Spleen (tissue), 7 donors: ENCODE measurements around the gene ASB6.

Experiments used
- POLR2A ChIP-seq, 3 donors: fragments of 450-650 bp; IDR thresholded peaks; one replicate each; pipeline ENCODE4 v1.5.1; 2017; ENCODE audit warnings: antibody characterized with exemption in 3 of 3, mild to moderate bottlenecking in 1 of 3
- POLR2AphosphoS5 ChIP-seq, 3 donors: sonication (generic); formaldehyde crosslinking; IDR thresholded peaks; one replicate each; pipeline ENCODE4 v1.5.1; 2017; ENCODE audit warnings: antibody characterized with exemption in 3 of 3
- TF ChIP-seq, protein P1 (sequence below), 11 experiments: fragments of 200-600 bp in 7 of 11; fragments of 450-650 bp in 4 of 11; sonication (generic) in 4 of 11; IDR thresholded peaks in 8 of 11; conservative IDR thresholded peaks in 3 of 11; 1 replicate in 7 of 11; 2 replicates in 4 of 11; pipeline versions ENCODE4 v1.4.0 to v1.8.0; 2016 to 2021; ENCODE audit warnings: antibody characterized with exemption in 11 of 11, inconsistent platforms in 4 of 11, mild to moderate bottlenecking in 1 of 11
- donor health status: DM: no; HTN: no; CAD: no; lungs with moderate emphysema.
- donor health status: DM: no; HTN: no; CAD: no.
- donor health status: DM: no; HTN: no; CAD: no.

DNA sequence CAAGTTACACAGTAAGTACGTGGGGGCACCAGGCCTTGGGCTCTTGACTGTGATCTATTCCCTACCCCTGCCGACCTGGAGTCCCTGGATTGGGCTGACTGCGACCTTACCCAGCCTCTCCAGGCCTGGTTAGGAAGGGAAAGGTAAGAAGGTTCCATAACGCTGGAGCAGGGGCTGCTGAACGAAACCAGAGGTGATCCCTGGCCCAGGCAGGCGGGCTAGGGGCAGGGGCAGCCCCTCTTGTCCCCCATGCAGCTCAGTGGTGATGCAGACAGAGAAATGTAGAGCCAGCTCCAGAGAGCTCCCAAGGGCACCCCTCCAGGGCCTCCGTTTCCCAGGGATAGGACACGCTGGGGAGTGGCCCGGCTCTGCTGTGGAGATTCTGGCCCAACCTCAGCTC lies 37.6 kb upstream of the ASB6 start:
- TF ChIP-seq POLR2A (IDR thresholded peaks at IDR 0.05) (no peak), POLR2AphosphoS5 (IDR thresholded peaks at IDR 0.05) (no peak)
- TF ChIP-seq, protein P1, sequence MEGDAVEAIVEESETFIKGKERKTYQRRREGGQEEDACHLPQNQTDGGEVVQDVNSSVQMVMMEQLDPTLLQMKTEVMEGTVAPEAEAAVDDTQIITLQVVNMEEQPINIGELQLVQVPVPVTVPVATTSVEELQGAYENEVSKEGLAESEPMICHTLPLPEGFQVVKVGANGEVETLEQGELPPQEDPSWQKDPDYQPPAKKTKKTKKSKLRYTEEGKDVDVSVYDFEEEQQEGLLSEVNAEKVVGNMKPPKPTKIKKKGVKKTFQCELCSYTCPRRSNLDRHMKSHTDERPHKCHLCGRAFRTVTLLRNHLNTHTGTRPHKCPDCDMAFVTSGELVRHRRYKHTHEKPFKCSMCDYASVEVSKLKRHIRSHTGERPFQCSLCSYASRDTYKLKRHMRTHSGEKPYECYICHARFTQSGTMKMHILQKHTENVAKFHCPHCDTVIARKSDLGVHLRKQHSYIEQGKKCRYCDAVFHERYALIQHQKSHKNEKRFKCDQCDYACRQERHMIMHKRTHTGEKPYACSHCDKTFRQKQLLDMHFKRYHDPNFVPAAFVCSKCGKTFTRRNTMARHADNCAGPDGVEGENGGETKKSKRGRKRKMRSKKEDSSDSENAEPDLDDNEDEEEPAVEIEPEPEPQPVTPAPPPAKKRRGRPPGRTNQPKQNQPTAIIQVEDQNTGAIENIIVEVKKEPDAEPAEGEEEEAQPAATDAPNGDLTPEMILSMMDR (IDR thresholded peaks at IDR 0.05 in 8 of 11, conservative IDR thresholded peaks at IDR 0.05 in 3 of 11): no peak
